Measurements from ENCODE around the gene MYRFL. TPM values are rescaled to one million over a fixed set of nuclear protein-coding genes. Genes with fewer than 3 reads are reported as not detected.

The MYRFL gene
- total RNA-seq, 1 experiment from 2014 or later = 0.57 TPM

DNA sequence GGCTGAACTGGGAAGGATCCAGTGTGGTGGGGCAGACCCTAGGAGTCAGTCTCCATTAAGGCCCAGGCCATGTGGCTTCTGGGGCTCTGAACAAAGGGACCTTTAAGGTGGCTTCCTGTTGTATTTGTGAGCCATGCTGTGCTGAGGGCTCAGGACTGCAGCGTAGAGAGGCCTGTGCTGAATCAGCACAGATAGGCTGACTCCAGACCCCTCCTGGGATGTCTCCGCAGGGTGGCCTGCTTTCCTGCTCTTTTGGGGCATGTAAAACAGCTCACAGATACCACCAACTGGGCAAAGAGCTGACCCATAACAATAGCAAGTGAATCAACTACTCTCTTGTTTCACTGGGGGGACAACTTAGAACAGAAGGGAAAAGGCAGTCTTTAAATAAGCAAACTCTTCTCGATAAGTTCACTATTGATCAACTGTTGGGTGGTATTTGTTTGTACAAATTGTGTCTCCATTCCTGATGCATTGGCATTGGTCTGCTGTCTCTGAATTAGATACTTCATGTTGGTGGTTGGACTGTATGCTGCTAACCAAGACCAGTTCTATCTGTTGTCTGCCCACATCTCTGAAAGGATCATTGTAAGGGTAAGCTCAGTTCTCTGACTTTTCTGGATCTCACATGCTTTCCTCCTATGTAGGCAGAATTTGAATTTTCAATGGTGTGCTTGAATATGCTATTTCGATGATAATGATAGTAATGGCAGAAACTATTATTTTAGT lies 71.8 kb downstream of the MYRFL start:
- H4K20me1 ChIP-seq (ENCODE audit: control insufficient read depth, insufficient read depth, insufficient read length) = no peaks in the 10 kb centered on the region
- no peak overlapping the region for H4K5ac ChIP-seq (ENCODE audit: insufficient read length, low read depth, low read length)
- no peaks in the 10 kb centered on the region for H3K27me3 ChIP-seq (ENCODE audit: insufficient read depth, low read length)
- H2AFZ ChIP-seq (ENCODE audit: low read length) = no peak overlapping the region
- Mint-ChIP-seq H3K4me3 (peak overlapping the region in 1 of 2 experiments; percentile 7; a peak in 2 of 5 replicates), H3K27ac (peak overlapping the region; percentile 81 to 97 (median 84)), H3K27me3 (ENCODE audit: low read depth) (no peaks in the 10 kb centered on the region; the same call in 1 of the 2 replicates), H3K36me3 (ENCODE audit: insufficient read depth in 1 of 3, low read depth in 3 of 3) (peaks cover 0 to 2% (median 0%) of the 10 kb centered on the region in 3 experiments; a peak in 1 of 7 replicates), H3K4me1 (peaks cover 49 to 66% of the 10 kb centered on the region in 2 experiments), H3K9me3 (no peaks in the 10 kb centered on the region)
- DNase-seq = peak; percentile 77
- peak overlapping the region; percentile 24 for H3K4me2 ChIP-seq (ENCODE audit: insufficient read depth, insufficient read length, low read length)
- H3K79me1 ChIP-seq (ENCODE audit: insufficient read depth, low read depth, low read length, poor library complexity, severe bottlenecking) = no peaks in the 10 kb centered on the region
- H3K4me1 ChIP-seq (ENCODE audit: insufficient read depth, low read length) = peaks cover 23% of the 10 kb centered on the region
- H3K4ac ChIP-seq (ENCODE audit: low read depth, low read length) = no peak overlapping the region
- peak overlapping the region; percentile 54 for H3K14ac ChIP-seq (ENCODE audit: insufficient read depth, low read length)
- no peak overlapping the region for H2BK5ac ChIP-seq (ENCODE audit: insufficient read length, low read length)
- H4K91ac ChIP-seq (ENCODE audit: insufficient read length, low read depth, low read length) = no peak overlapping the region
- H3K23me2 ChIP-seq (ENCODE audit: insufficient read length, low read depth, low read length, poor library complexity, severe bottlenecking) = no peaks in the 10 kb centered on the region
- H3K18ac ChIP-seq (ENCODE audit: insufficient read length, low read depth, low read length) = peak overlapping the region; percentile 43
- H2BK15ac ChIP-seq (ENCODE audit: low read depth, low read length) = no peak overlapping the region
- H4K8ac ChIP-seq (replicated peaks; ENCODE audit: insufficient read length, low read depth, low read length) = no peak overlapping the region
- no peaks in the 10 kb centered on the region for H3K79me2 ChIP-seq (ENCODE audit: insufficient read depth, low read length)
- no peak overlapping the region for H3K9ac ChIP-seq (ENCODE audit: extremely low read depth, insufficient read length, low read length)
- H2BK20ac ChIP-seq (ENCODE audit: low read depth, low read length, poor library complexity, severe bottlenecking) = no peak overlapping the region
- H3K56ac ChIP-seq (ENCODE audit: insufficient read length, low read depth, low read length) = no peak overlapping the region
- TF ChIP-seq, protein P1, sequence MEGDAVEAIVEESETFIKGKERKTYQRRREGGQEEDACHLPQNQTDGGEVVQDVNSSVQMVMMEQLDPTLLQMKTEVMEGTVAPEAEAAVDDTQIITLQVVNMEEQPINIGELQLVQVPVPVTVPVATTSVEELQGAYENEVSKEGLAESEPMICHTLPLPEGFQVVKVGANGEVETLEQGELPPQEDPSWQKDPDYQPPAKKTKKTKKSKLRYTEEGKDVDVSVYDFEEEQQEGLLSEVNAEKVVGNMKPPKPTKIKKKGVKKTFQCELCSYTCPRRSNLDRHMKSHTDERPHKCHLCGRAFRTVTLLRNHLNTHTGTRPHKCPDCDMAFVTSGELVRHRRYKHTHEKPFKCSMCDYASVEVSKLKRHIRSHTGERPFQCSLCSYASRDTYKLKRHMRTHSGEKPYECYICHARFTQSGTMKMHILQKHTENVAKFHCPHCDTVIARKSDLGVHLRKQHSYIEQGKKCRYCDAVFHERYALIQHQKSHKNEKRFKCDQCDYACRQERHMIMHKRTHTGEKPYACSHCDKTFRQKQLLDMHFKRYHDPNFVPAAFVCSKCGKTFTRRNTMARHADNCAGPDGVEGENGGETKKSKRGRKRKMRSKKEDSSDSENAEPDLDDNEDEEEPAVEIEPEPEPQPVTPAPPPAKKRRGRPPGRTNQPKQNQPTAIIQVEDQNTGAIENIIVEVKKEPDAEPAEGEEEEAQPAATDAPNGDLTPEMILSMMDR (conservative IDR thresholded peaks at IDR 0.05) = no peak
- no peak overlapping the region for H3T11ph ChIP-seq (ENCODE audit: low read length)
- no peaks in the 10 kb centered on the region for H3K9me3 ChIP-seq (ENCODE audit: control insufficient read depth, low read depth, low read length)
- no peak overlapping the region for H2AK5ac ChIP-seq (ENCODE audit: insufficient read length, low read length)
- H3K23ac ChIP-seq (ENCODE audit: insufficient read length, low read depth, low read length) = no peak overlapping the region
- no peak overlapping the region for H2BK12ac ChIP-seq (ENCODE audit: insufficient read length, low read depth, low read length)
- peak overlapping the region; percentile 48 for H3K27ac ChIP-seq (ENCODE audit: insufficient read length, low read depth, low read length)
- H2BK120ac ChIP-seq (ENCODE audit: low read depth, low read length, poor library complexity, severe bottlenecking) = no peak overlapping the region
- WGBS (ENCODE audit: extremely low coverage, insufficient read length, low lambda C conversion rate) = no CpG with 5 or more reads among the region's 4 CpGs
